ENCODE data around the gene MIEN1.
"Not testable (repeated sequence)": the region's sequence is repeated elsewhere in the genome, so short reads cannot be mapped to it uniquely, and the experiment has no call there.

MIEN1 gene

GRCh38 chr17:39755554-39756379 lies 25.4 kb upstream of the MIEN1 start:
- no peak for DNase-seq (ENCODE audit: low read depth, low spot score)

- no peak for DNase-seq (ENCODE audit: low read depth, low spot score)
These were observed 24.7 kb upstream of the MIEN1 start for GRCh38 chr17:39754958-39755553.

GRCh38 chr17:39754161-39754957 lies 24.0 kb upstream of the MIEN1 start:
- peak; percentile 61 for DNase-seq (ENCODE audit: low read depth, low spot score)

- DNase-seq (ENCODE audit: low read depth, low spot score): no peak
These were observed 23.3 kb upstream of the MIEN1 start for GRCh38 chr17:39753514-39754160.

GRCh38 chr17:39752241-39752881 lies 22.0 kb upstream of the MIEN1 start:
- no peak for DNase-seq (ENCODE audit: low read depth, low spot score)

- DNase-seq (ENCODE audit: low read depth, low spot score): no peak
These were observed 21.3 kb upstream of the MIEN1 start for GRCh38 chr17:39751637-39752036.

GRCh38 chr17:39751016-39751543 lies 20.7 kb upstream of the MIEN1 start:
- no peak for DNase-seq (ENCODE audit: low read depth, low spot score)

GRCh38 chr17:39750131-39751015 lies 20.0 kb upstream of the MIEN1 start:
- no peak for DNase-seq (ENCODE audit: low read depth, low spot score)

- DNase-seq (ENCODE audit: low read depth, low spot score): not testable (repeated sequence)
These were observed 18.2 kb upstream of the MIEN1 start for GRCh38 chr17:39748444-39749034.

- DNase-seq (ENCODE audit: low read depth, low spot score): no peak
These were observed 17.4 kb upstream of the MIEN1 start for GRCh38 chr17:39747745-39748144.

GRCh38 chr17:39746145-39746461 lies 15.8 kb upstream of the MIEN1 start:
- DNase-seq (ENCODE audit: low read depth, low spot score): no peak

- no peak for DNase-seq (ENCODE audit: low read depth, low spot score)
These were observed 15.2 kb upstream of the MIEN1 start for GRCh38 chr17:39745335-39746144.

GRCh38 chr17:39744836-39745215 lies 14.5 kb upstream of the MIEN1 start:
- DNase-seq (ENCODE audit: low read depth, low spot score): no peak

GRCh38 chr17:39744075-39744835 lies 13.9 kb upstream of the MIEN1 start:
- no peak for DNase-seq (ENCODE audit: low read depth, low spot score)

GRCh38 chr17:39742856-39743436 lies 12.6 kb upstream of the MIEN1 start:
- DNase-seq (ENCODE audit: low read depth, low spot score): no peak

GRCh38 chr17:39742126-39742855 lies 12.0 kb upstream of the MIEN1 start:
- DNase-seq (ENCODE audit: low read depth, low spot score): no peak

GRCh38 chr17:39740357-39741111 lies 10.2 kb upstream of the MIEN1 start:
- no peak for DNase-seq (ENCODE audit: low read depth, low spot score)
